Measurements from ENCODE around the gene MYO15B. TPM values are rescaled to one million over a fixed set of nuclear protein-coding genes. Genes with fewer than 3 reads are reported as not detected.

The MYO15B gene
- total RNA-seq, 2 experiments from 2014 or later = 24.6 to 29.7 TPM

DNA sequence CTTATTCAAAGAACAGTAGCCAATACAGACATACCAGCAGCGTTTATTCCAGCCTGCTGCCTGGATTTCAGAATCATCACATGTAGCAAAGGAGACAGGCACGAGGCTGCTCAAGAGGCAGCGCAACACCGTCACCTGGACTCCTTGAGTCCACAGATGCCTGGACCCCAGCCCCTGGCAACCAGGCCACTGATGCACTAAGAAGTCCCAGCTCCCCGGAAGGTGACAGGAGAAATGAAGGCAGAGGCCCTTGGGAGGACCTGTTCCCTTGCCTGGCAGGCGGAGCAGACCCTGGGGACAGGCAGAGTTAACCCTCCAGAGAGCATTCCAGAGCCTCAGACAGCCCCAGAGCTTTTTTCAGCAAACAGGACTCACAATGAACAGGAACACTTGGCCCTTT, 62.1 kb downstream of the MYO15B start:
- CTCF ChIA-PET = interaction anchor here (0.9 to 5.6 kb wide), 2 partner anchors 12 to 16 kb away, joined by 3 to 38 read pairs; partner anchors contain the start of gene SMIM5
- Mint-ChIP-seq H3K4me3 (no peak overlapping the region), H3K27ac (no peak overlapping the region), H3K36me3 (ENCODE audit: low read depth) (peaks cover 18% of the 10 kb centered on the region), H3K27me3 (ENCODE audit: low read depth) (no peaks in the 10 kb centered on the region), H3K9me3 (no peaks in the 10 kb centered on the region), H3K4me1 (ENCODE audit: low read depth) (peaks cover 4% of the 10 kb centered on the region)
- intact Hi-C loops (cut with micrococcal nuclease) = no loop called here
- no peak for DNase-seq

DNA sequence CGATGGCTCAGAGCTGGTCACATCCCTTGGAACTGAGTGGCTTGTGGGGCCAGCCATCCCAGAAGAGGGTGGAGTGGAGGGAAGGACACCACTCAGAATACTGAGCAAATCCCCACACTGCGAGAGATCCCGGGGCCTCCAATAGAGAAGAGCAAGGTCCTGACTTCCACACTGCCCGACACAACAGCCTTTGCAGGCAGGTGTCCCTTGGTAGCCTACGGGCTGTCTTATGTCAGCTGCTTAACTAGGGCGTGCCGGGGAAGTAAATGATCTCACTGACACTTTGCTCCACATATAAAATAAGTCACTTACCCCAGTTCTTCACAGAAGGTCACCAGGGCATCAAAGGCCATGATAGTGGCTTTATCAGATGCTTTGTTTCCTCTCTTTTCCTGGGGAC, 63.3 kb downstream of the MYO15B start:
- peaks cover 18% of the 10 kb centered on the region for H3K36me3 Mint-ChIP-seq (ENCODE audit: low read depth)
- intact Hi-C loops (cut with micrococcal nuclease) = no loop called here
- DNase-seq = no peak
- no peak overlapping the region for H3K4me3 Mint-ChIP-seq
- H3K27ac Mint-ChIP-seq = no peak overlapping the region
- CTCF ChIA-PET = interaction anchor here (5.6 kb wide), 1 partner anchor 18 kb away, joined by 38 read pairs; the partner anchor contains the start of gene SMIM5
- H3K27me3 Mint-ChIP-seq (ENCODE audit: low read depth) = no peaks in the 10 kb centered on the region
- H3K9me3 Mint-ChIP-seq = no peaks in the 10 kb centered on the region
- H3K4me1 Mint-ChIP-seq (ENCODE audit: low read depth) = peaks cover 4% of the 10 kb centered on the region

DNA sequence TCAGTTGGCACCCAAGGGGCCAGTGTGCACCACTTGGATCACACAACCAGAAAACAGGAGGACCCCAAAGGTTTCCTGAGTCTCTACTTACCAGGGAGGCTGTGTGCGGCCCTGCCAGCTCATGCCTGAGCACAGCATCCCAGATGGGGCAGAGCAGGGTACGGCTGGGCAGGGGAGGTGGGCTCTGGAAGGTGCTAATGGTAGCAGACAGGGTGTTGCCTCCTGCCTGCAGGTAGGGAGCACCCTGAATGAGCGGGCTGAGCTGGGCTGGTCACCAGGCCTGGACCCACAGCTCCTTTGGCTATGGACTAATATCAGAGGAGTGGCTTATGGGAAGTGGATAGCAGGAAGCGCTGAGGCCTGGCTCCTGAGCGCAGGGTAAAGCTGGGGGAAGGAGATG, 64.7 kb downstream of the MYO15B start:
- Mint-ChIP-seq H3K27me3 (ENCODE audit: low read depth) (no peaks in the 10 kb centered on the region), H3K9me3 (no peaks in the 10 kb centered on the region), H3K36me3 (ENCODE audit: low read depth) (peaks cover 22% of the 10 kb centered on the region), H3K4me3 (no peak overlapping the region), H3K27ac (no peak overlapping the region), H3K4me1 (ENCODE audit: low read depth) (no peaks in the 10 kb centered on the region)
- intact Hi-C loops (cut with micrococcal nuclease) = no loop called here
- DNase-seq = no peak
- CTCF ChIA-PET = interaction anchor here (0.5 to 5.6 kb wide), 7 partner anchors 11 to 567 kb away, joined by 3 to 38 read pairs (median 3); partner anchors contain the start of gene SMIM5

DNA sequence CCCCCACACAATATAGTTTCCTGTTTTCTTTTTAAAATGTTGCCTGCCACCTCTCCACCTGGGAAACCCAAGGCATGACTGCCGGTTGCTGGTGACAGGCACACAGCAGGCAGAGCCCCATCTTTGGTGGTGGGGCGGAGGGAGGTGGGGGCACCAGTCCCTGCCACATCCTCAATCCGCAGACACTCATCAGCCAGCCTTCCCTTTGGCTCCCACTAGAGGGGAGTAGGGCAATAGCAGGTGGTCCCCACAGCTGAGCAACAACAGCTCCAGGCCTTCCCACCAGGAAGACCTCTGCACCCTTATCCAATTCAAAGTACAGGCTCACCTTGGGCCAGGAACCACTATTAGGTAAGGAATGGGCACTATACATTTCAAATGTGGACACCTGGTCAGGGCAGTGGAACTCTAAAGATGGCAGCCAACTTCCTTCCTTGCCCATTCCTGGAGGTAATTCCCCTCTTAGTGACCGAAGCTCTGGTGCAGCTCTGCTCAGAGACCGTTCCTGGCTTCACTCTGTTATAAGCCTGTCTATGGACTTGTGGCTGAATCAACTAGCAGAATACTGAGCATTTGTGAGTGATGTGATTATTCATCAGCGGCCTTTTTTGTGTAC, 65.4 kb downstream of the MYO15B start:
- peak; percentile 26 for DNase-seq
- Mint-ChIP-seq H3K4me3 (no peak overlapping the region), H3K27ac (no peak overlapping the region), H3K27me3 (ENCODE audit: low read depth) (no peaks in the 10 kb centered on the region), H3K9me3 (no peaks in the 10 kb centered on the region), H3K36me3 (ENCODE audit: low read depth) (peaks cover 24% of the 10 kb centered on the region), H3K4me1 (ENCODE audit: low read depth) (no peaks in the 10 kb centered on the region)
- intact Hi-C loops (cut with micrococcal nuclease) = no loop called here
- CTCF ChIA-PET = interaction anchor here (0.5 to 5.6 kb wide), 8 partner anchors 12 to 568 kb away, joined by 3 to 38 read pairs (median 3); partner anchors contain the start of gene SMIM5

DNA sequence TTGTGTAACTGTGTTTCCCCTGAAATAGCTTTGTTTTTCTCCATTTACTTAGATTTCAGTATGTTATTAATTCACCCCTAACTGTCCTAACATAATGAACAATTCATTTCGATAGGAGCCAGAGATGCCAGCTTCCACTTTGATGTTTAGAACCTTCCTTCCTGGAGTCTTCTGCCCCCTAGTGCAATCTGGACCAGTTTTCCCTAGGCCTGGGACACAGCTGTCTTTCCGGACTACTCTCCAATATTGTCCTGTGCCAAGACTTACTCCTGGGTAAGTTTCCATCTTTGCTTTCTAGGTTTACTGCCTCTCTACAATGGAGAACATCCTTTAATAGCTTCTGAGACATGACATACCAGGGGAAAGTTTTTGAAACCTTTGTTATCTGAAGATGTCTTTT, 66.6 kb downstream of the MYO15B start:
- no peak for DNase-seq
- H3K27ac Mint-ChIP-seq = no peak overlapping the region
- intact Hi-C loops (cut with micrococcal nuclease) = no loop called here
- peaks cover 21% of the 10 kb centered on the region for H3K36me3 Mint-ChIP-seq (ENCODE audit: low read depth)
- no peaks in the 10 kb centered on the region for H3K9me3 Mint-ChIP-seq
- no peak overlapping the region for H3K4me3 Mint-ChIP-seq
- CTCF ChIA-PET = interaction anchor here (0.9 to 5.6 kb wide), 5 partner anchors 21 to 223 kb away, joined by 3 to 38 read pairs (median 7); partner anchors contain the start of gene SMIM5
- no peaks in the 10 kb centered on the region for H3K27me3 Mint-ChIP-seq (ENCODE audit: low read depth)
- H3K4me1 Mint-ChIP-seq (ENCODE audit: low read depth) = no peaks in the 10 kb centered on the region

DNA sequence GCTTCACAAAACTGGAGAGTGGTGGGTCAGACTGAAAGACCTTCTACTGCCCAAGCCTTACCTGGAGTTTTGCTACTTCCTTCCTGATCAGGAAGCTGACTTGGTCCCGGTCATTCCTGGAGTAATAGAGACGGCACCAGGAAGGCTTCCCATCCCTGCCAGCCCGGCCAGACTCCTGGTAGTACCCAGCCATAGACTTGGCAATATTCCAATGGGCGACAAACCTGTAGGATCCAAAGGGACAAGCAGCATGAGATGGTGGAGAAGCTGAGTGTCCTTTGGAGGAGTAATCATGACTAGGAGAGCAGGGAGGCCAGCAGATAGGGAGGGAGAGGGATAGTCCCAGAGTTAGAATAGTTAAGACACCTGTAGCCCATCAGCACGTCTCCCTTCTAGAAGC, 70.6 kb downstream of the MYO15B start:
- intact Hi-C loops (cut with micrococcal nuclease) = no loop called here
- H3K9me3 Mint-ChIP-seq = no peaks in the 10 kb centered on the region
- H3K36me3 Mint-ChIP-seq (ENCODE audit: low read depth) = peaks cover 21% of the 10 kb centered on the region
- H3K27me3 Mint-ChIP-seq (ENCODE audit: low read depth) = no peaks in the 10 kb centered on the region
- CTCF ChIA-PET = interaction anchor here (1.0 to 4.0 kb wide), 6 partner anchors 8 to 796 kb away, joined by 3 to 20 read pairs (median 4); partner anchors contain the start of genes RECQL5 and SMIM5
- no peak overlapping the region for H3K27ac Mint-ChIP-seq
- no peak overlapping the region for H3K4me3 Mint-ChIP-seq
- H3K4me1 Mint-ChIP-seq (ENCODE audit: low read depth) = no peaks in the 10 kb centered on the region
- DNase-seq = no peak

DNA sequence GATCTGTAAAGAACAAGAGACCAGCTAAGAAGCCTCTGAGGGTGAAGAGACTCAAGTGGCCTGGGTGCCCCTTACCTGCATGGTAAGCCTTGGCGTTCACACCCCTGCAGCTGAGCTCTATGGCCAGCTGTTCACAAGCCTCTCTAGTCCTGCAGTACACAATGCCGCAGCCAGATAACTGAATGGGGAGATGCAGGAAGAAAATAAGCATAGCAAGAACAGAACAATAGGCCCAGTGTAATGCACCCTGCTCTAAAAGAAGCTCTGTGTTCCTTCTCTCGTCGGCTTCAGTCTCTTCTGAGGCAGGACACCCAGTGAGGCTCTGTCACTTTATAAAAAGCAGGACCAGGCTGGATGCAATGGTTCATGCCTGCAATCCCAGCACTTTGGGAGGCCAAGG, 73.9 kb downstream of the MYO15B start:
- DNase-seq = no peak
- CTCF ChIA-PET = interaction anchor here (1.2 to 1.3 kb wide), 2 partner anchors 11 to 86 kb away, joined by 3 to 4 read pairs; no protein-coding TSS in a partner anchor
- Mint-ChIP-seq H3K9me3 (no peaks in the 10 kb centered on the region), H3K27ac (no peak overlapping the region), H3K4me1 (ENCODE audit: low read depth) (peaks cover 11% of the 10 kb centered on the region), H3K4me3 (no peak overlapping the region), H3K36me3 (ENCODE audit: low read depth) (peaks cover 21% of the 10 kb centered on the region), H3K27me3 (ENCODE audit: low read depth) (no peaks in the 10 kb centered on the region)
- intact Hi-C loops (cut with micrococcal nuclease) = loop anchor here (10.0 kb wide), 1 partner anchor 787 kb away; the partner anchor contains the start of gene FDXR

DNA sequence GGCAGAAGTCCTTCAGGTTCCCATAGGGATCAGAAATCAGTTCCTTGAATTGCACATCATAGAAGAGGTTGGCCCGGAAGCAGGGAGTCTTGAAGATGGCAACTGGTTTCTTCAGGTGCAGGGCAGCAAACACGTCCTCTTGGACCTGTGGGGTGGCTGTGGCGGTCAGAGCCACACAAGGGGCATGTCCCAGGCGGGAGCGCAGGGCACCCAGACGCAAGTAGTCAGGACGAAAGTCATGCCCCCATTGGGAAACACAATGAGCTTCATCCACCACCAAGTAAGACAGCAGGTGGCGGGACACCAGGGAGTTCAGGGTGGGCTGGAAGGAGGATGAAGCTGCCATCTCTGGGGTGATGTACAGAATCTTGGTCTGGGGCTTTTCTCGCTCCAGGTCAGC, 74.9 kb downstream of the MYO15B start:
- CTCF ChIA-PET = interaction anchor here (1.3 kb wide), 1 partner anchor 9 kb away, joined by 3 read pairs; no protein-coding TSS in a partner anchor
- H3K36me3 Mint-ChIP-seq (ENCODE audit: low read depth) = peaks cover 15% of the 10 kb centered on the region
- H3K9me3 Mint-ChIP-seq = no peaks in the 10 kb centered on the region
- no peak overlapping the region for H3K27ac Mint-ChIP-seq
- no peak overlapping the region for H3K4me3 Mint-ChIP-seq
- intact Hi-C loops (cut with micrococcal nuclease) = loop anchor here (10.0 kb wide), 1 partner anchor 788 kb away; the partner anchor contains the start of gene FDXR
- H3K4me1 Mint-ChIP-seq (ENCODE audit: low read depth) = peaks cover 11% of the 10 kb centered on the region
- H3K27me3 Mint-ChIP-seq (ENCODE audit: low read depth) = no peaks in the 10 kb centered on the region
- no peak for DNase-seq

DNA sequence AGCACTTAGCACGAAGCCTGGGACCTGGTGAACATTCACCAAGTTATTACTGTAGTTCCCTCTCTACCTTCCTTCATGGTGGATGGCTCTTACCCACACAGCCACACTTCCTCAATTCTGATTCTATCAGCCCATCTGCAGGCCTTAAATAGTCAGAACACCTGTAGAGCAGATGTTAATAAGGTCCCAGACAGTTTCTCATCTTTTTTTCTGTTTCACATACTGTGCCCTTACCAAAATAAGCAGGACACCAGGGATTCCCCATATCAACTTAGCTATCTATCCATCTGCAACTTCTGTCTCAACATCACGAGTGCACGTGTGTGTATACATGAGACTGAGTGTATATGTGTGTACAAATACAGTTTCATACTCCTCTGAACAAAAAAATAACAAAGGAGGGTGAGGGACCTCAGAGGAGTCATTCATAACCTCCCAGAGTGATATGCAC, 76.5 kb downstream of the MYO15B start:
- H3K4me1 Mint-ChIP-seq (ENCODE audit: low read depth) = peaks cover 22% of the 10 kb centered on the region
- CTCF ChIA-PET = interaction anchor here (0.8 kb wide), 1 partner anchor 89 kb away, joined by 3 read pairs; no protein-coding TSS in a partner anchor
- H3K4me3 Mint-ChIP-seq = no peak overlapping the region
- H3K36me3 Mint-ChIP-seq (ENCODE audit: low read depth) = peaks cover 19% of the 10 kb centered on the region
- no peaks in the 10 kb centered on the region for H3K9me3 Mint-ChIP-seq
- no peak for DNase-seq
- no peaks in the 10 kb centered on the region for H3K27me3 Mint-ChIP-seq (ENCODE audit: low read depth)
- no peak overlapping the region for H3K27ac Mint-ChIP-seq
- intact Hi-C loops (cut with micrococcal nuclease) = loop anchor here (10.0 kb wide), 1 partner anchor 789 kb away; the partner anchor contains the start of gene FDXR

DNA sequence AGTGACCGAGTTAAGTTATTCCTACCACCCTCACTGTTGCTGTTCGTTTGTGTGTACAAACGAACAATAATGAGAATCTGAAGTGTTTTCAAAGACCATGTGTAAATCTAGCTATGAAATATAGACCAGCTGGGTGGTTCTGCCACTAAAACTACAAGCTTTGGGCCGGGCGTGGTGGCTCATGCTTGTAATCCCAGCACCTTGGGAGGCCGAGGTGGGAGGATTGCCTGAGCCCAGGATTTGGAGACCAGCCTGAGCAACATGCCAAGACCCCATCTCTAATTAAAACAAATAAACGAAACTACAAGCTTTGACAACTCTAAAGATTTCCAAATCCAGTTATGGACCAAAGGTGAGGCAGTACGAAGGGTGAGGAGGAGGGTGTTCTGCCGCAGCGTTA, 78.4 kb downstream of the MYO15B start:
- Mint-ChIP-seq H3K4me3 (peak overlapping the region; percentile 64), H3K27ac (no peak overlapping the region)
- intact Hi-C loops (cut with micrococcal nuclease) = loop anchor here (2.0 to 10.0 kb wide), 3 partner anchors 83 to 791 kb away; partner anchors contain the start of genes FDXR and TSEN54

DNA sequence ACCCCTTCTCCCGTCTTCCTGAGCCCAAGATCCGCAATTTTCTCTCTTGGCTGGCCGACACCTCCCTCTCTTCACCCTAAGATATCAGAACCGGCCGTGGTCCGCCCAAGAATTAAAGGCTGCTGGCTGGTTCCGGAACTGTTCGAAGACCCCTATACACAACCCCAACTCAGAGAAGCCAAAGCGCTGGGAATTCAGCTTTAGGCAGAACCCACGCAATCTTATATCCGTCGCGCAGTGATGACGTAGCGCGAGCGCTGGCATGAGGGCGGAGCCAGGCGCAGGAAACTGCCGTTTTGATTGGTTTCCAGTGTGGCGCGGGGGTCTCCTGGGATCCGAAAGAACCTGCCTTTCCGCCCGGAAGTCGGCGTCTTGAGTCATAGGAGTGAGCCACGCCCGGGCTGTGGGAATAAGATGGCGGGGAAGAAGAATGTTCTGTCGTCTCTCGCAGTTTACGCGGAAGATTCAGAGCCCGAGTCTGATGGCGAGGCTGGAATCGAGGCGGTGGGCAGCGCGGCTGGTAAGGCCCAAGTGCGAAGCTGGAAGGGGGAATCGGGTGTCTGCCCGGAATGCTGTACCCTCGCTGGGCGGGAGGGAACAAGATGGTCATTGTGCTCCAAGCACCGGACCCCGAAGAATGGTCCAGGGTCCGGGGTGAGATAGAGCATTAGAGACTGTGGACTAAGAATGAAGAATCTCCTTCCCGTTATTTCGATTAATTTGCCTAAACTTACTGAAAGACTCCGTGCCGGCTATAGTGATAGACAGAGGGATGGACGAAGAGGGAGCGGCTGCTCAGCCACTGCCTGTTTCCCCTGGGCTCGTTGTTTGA, 79.6 kb downstream of the MYO15B start, which contains the start of the genes RECQL5 and SAP30BP:
Gene RECQL5 (minus strand): TSS at position 196 of the 832 bp plus-strand sequence. CDS start 597 bp downstream, outside the sequence.
Gene SAP30BP (plus strand): TSS at position 380 of the 832 bp plus-strand sequence. CDS start 35 bp downstream, at position 415.
- peak within 1 kb of the TSS; percentile 64 for H3K4me3 Mint-ChIP-seq
- H3K36me3 Mint-ChIP-seq (ENCODE audit: low read depth) = peaks cover 19% of the 10 kb centered on the region
- no peaks in the 10 kb centered on the region for H3K9me3 Mint-ChIP-seq
- CTCF ChIA-PET = interaction anchor here (0.6 to 1.7 kb wide), 9 partner anchors 8 to 86 kb away, joined by 3 to 10 read pairs (median 4); partner anchors contain the start of gene SMIM5
- peak; percentile 99 for DNase-seq
- no peaks in the 10 kb centered on the region for H3K27me3 Mint-ChIP-seq (ENCODE audit: low read depth)
- no peak within 1 kb of the TSS for H3K27ac Mint-ChIP-seq
- intact Hi-C loops (cut with micrococcal nuclease) = loop anchor here (1.0 to 10.0 kb wide), 7 partner anchors 21 to 792 kb away; partner anchors contain the start of genes FDXR, SLC25A19, TSEN54 and UNK
- peaks cover 35% of the 10 kb centered on the region for H3K4me1 Mint-ChIP-seq (ENCODE audit: low read depth)

More for the DNA sequence above, 78.4 kb downstream of the MYO15B start:
- Mint-ChIP-seq H3K9me3 (no peaks in the 10 kb centered on the region), H3K27me3 (ENCODE audit: low read depth) (no peaks in the 10 kb centered on the region), H3K36me3 (ENCODE audit: low read depth) (peaks cover 22% of the 10 kb centered on the region), H3K4me1 (ENCODE audit: low read depth) (peaks cover 28% of the 10 kb centered on the region)
- CTCF ChIA-PET = interaction anchor here (1.4 to 1.7 kb wide), 5 partner anchors 8 to 87 kb away, joined by 4 to 10 read pairs (median 4); partner anchors contain the start of gene SMIM5
- DNase-seq = no peak

Measured in activated naive CD4-positive, alpha-beta T cell treated with anti-CD3 and anti-CD28 coated beads for 36 hours (primary cell).